ENCODE results near the gene HRCT1.
"Not testable (repeated sequence)": the region's sequence is repeated elsewhere in the genome, so short reads cannot be mapped to it uniquely, and the experiment has no call there.

HRCT1 gene

GRCh38 chr9:35905912-35906679 is at the start of gene HRCT1:
Gene HRCT1 (plus strand): TSS chr9:35906202. CDS start chr9:35906288, 86 bp downstream.
- DNase-seq (ENCODE audit: low read depth, low spot score), result peak; percentile 97

GRCh38 chr9:35856206-35856605 is 49.8 kb upstream of the HRCT1 start:
- DNase-seq (ENCODE audit: low read depth, low spot score), result no peak

- no peak for DNase-seq (ENCODE audit: low read depth, low spot score)
Measured at GRCh38 chr9:35856882-35857281, 49.1 kb upstream of the HRCT1 start.

DNA sequence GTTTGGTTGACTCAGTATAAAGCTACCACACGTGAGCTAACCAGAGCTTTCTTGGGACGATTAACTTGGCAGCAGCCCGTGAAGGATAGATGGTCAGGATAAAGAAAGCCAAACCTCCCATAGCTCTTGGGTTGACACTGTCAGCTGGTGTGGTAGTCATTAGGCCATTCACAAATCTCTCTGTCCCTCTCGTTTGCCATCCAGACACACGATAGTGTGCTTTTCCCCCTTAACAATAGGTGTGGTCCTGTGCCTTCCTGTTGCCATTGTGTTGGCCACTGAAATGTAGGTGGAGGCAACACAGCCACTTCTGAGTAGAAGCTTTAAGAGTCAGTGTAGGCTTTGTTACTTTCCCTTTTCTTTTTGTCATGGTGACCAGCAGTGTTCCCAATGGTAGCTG is 47.5 kb upstream of the HRCT1 start:
- DNase-seq (ENCODE audit: low read depth, low spot score), result no peak

DNA sequence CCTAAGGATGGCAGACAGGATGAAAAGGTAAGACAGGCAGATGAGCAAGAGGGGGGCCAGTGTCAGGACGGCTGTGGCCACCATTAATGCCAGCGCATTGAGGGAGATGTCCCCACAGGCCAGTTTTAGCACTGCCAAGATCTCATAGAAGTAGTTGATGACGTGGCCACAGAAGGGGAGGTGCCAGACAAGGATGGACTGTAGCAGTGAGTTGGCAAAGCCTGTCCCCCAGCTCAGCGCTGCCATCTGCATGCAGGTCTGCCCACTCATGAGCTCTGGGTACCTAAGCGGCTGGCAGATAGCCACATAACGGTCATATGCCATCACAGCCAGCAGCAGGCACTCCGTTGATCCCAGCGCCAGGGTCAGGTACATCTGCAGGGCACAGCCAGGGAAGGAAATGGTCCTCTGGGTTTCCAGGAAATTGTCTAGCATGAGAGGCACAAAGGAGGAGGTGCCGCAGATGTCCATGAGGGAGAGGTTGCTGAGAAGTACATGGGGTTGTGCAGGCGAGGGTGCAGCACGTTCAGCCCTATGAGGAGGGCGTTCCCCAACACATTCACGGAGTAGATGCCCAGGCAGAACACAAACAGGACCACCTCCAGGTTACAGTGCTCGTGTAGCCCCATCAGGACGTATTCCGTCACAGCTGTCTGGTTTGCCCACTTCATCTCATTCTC is 46.6 kb upstream of the HRCT1 start:
- DNase-seq (ENCODE audit: low read depth, low spot score), result no peak

DNA sequence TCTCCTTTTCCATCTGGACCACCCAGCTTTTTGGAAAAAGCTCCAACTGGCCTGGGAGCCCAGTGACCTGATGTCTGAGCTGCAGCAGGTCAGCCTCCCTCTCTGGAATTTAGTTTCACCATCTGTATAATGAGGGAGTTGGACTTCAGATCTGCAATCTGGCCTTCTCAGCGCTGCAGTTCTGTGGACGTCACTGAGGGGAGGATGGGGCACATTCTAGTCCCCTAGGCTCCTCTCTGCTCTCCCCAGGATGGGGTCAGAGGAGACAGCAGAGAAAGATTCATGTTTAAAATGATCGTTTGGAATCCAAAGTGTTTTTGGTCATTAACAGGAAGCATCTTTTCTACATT is 46.0 kb upstream of the HRCT1 start:
- no peak for DNase-seq (ENCODE audit: low read depth, low spot score)

- no peak for DNase-seq (ENCODE audit: low read depth, low spot score)
Measured at GRCh38 chr9:35861161-35861897, 44.7 kb upstream of the HRCT1 start.

GRCh38 chr9:35862328-35862727 is 43.7 kb upstream of the HRCT1 start:
- no peak for DNase-seq (ENCODE audit: low read depth, low spot score)

DNA sequence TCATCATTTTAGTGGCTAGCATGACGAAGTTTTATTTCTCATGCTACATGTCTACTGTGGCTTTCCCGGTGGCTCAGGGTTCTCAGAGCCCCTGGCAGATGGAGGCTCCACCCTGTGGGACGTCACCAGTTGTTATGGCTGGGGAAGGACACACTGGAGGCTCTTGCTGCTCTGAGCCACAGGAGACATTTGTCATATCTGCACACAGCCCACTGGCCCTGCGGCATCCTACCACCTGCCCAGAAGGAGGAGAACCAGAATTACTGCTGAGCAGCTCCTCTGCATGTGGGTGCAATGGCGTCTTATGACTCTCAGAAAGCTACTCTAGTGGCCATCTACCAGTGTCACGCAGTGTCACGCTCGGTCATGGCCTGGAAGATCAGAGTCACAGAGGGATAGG is 42.4 kb upstream of the HRCT1 start:
- no peak for DNase-seq (ENCODE audit: low read depth, low spot score)

DNA sequence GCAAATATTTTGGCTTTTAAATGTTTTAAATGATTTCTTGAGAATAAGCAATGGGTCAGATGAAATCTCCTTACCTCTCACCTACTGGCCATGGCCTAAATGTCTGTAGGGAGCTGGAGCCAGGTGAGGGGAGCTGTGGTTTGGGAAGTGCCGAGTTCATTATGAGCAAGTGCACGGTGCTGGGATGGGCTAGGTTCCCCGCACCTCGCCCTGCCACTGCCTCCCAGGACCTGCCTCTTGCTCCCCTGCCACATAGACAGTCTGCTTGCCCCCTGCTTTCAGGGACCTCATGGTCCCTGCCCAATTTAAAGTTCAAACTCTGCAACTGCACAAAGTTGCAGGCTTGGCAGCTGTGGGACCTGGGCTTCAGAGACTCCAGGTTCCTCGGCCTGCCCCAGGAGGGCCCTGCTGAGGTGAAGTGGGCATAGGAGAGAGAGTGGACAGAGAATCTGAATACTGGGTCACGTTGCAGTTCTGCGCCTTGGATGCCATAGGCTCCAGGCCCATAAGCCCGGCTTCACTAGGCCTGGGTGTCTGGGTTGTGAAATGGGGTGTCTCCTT is 41.2 kb upstream of the HRCT1 start:
- DNase-seq (ENCODE audit: low read depth, low spot score), result no peak

DNA sequence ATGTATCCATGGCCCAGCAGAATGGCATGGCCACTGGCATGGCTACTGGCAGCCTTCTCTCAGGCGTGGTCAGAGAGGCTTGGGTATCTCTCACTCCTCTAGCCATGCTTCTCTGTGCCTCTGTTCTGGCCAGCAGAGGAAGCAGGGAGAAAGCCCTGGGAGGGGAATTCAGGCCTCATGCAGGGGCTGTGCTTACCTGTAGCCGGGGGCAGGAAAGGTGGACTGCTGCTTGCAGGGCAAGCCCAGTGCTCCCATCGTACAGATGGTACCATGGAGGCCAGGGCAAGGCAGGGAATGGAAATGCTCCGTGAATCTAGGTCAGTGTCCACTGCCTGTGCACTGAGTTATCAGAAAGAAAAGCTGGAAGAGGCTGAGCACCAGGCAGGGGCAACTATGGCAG is 38.5 kb upstream of the HRCT1 start:
- DNase-seq (ENCODE audit: low read depth, low spot score), result no peak

GRCh38 chr9:35868933-35869332 is 37.1 kb upstream of the HRCT1 start:
- no peak for DNase-seq (ENCODE audit: low read depth, low spot score)

DNA sequence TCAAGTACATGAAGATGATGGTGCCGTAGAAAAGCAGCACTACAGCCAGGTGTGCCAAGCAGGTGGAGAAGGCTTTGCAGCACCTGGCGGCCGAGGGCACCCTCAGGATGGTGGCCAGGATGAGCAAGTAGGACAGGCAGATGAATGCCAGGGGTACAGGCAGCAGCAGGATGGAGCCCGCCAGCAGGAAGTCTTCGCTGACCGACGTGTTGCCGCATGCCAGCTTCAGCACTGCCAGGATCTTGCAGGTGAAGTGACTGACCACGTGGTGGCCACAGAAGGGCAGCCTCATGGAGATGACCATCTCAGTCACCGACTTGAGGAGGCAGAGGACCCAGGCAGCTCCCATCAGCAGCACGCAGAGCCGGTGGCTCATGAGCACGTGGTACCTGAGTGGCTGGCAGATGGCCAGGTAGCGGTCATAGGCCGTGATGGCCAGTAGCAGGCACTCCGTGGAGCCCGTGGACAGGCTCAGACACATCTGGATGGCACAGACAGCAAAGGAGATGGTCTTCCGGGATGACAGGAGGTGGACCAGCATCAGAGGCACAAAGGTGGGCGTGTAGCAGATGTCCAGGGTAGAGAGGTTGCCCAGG is 36.3 kb upstream of the HRCT1 start:
- DNase-seq (ENCODE audit: low read depth, low spot score), result no peak

DNA sequence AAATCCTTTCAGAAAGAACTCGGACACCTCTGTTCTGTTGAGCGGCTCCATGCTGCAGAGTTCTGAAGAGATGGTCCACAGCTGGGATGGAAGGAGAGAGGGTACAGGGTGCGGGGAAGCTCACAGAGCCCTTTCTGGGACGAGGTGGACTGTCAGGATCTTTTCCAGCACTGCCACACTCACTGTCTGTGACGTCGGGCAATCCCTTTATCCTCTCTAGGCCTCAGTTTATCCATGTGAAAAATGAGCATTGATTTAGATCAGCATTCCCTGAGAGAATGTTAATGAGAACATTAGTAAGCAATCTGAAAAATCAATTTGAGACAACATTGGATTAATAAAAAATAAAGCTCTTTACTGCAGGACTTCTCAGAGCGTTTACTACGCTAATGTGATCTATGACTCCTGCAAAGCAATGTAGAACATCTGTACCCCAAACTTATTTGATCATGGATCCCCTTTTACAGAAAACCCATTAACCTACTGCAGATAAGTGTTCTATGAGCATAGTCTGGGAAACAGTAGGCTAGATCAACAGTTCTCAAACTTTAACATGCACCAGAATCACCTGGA is 35.6 kb upstream of the HRCT1 start, which contains the start of gene OR13J1:
Gene OR13J1 (minus strand): TSS at position 51 of the 573 bp plus-strand sequence. CDS start 0 bp downstream, at position 51.
- no peak for DNase-seq (ENCODE audit: low read depth, low spot score)

GRCh38 chr9:35871545-35871944 is 34.5 kb upstream of the HRCT1 start:
- no peak for DNase-seq (ENCODE audit: low read depth, low spot score)

DNA sequence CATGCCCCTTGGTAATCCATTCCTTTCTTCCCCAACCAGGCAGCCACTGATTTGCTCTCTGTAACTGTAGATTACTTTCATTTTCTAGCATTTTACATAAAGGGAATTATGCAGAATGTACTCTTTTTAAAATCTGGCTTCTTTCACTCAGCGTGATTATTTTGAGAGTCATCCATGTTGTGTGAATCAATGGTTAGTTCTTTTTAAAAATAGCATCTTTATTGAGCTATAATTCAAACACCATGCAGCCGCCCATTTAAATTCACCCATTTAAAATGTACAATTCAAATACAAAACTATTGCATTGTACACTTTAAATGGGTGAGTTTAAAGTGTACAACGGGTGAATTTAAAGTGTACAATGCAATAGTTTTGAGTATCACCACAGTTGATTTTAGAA is 33.5 kb upstream of the HRCT1 start:
- no peak for DNase-seq (ENCODE audit: low read depth, low spot score)

GRCh38 chr9:35882263-35882848 is 23.6 kb upstream of the HRCT1 start:
- DNase-seq (ENCODE audit: low read depth, low spot score), result peak; percentile 61

GRCh38 chr9:35882996-35883395 is 23.0 kb upstream of the HRCT1 start:
- no peak for DNase-seq (ENCODE audit: low read depth, low spot score)

DNA sequence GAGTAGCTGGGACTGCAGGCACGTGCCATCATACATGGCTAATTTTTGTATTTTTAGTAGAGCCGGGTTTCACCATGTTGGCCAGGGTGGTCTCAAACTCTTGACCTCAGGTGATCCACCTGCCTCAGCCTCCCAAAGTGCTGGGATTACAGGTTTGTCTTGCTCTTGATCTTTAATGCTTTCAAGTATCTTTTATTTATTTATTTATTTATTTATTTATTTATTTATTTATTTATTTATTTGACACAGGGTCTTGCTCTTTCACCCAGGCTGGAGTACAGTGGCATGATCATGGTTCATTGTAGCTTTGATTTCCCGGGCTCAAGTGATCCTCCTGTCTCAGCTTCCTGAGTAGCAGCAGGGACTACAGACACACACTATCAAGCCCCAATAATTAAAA is 21.1 kb upstream of the HRCT1 start:
- DNase-seq (ENCODE audit: low read depth, low spot score), result not testable (repeated sequence)

DNA sequence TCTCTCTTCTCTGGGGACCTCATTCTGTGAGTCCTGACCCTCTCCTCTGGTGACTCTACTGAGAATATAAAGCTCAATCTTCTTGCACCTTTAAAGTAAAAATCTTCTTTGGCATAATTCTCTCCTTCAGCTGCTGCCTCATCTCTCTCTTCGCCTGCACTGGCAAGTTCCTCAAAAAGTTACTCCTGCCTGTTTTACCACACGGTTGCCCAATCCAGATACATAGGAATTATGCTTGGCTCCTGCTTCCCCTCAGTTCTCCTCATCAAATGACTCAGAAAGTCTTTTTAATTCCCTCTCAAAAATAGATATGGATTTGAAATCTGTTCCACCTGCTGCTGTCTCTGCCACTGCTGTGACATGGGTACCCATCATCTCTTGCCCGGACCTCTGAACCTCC is 14.4 kb upstream of the HRCT1 start:
- no peak for DNase-seq (ENCODE audit: low read depth, low spot score)

DNA sequence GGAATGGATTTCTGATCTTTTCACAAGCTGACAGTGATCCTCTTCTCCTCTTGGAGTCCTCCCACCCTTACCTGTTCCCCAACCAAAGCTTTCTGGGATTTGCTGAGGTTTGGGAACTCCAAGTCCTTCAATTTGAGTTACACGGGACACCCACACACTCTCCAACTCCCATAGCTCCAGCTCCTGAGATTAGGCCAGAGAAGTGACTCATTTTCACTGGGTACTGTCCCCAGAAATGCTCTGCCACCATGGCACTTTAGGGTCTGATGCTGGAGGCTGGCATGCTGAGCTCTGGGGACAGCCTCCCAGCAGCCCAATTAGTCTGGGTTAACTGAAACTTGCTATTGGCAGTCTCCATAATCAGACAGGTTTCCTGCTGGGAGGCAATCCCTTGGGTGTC is 14.0 kb upstream of the HRCT1 start:
- no peak for DNase-seq (ENCODE audit: low read depth, low spot score)

All from smooth muscle cell of the brain vasculature (primary cell).